WTC11 (cell line): Measurements from ENCODE around the gene MS4A13.

Source experiments
- CREM ChIP-seq: sonication (generic); formaldehyde crosslinking; IDR thresholded peaks from 2 replicates; pipeline ENCODE4 v1.8.1; 2022; ENCODE audit warnings: mild to moderate bottlenecking, missing genetic modification reagents, moderate library complexity
- CTCF ChIP-seq: fragments of 200-600 bp; IDR thresholded peaks from 2 replicates; pipeline ENCODE4 v1.8.0; 2022; ENCODE audit warnings: antibody characterized with exemption
- GTF2I ChIP-seq: fragments of 250-450 bp; sonication (Bioruptor Pico); conservative IDR thresholded peaks from 2 replicates; pipeline ENCODE4 v1.4.0; 2021; ENCODE audit warnings: mild to moderate bottlenecking
- ZNF425 ChIP-seq: fragments of 250-450 bp; sonication (Bioruptor Pico); conservative IDR thresholded peaks from 2 replicates; pipeline ENCODE4 v1.9.0; 2021; ENCODE audit warnings: mild to moderate bottlenecking

- TF ChIP-seq CTCF, result no peak
- no peak for TF ChIP-seq ZNF425 (CRISPR knock-in tag)
- no peak for TF ChIP-seq CREM (CRISPR knock-in tag)
- TF ChIP-seq GTF2I (CRISPR knock-in tag), result no peak
Measured at GRCh38 chr11:60502221-60502775, 12.9 kb upstream of the MS4A13 start.
